HS-5 (cell line): ENCODE results near the gene KDM1B.

ENCODE experiments used
- DNase-seq: peaks from one replicate; pipeline ENCODE4 v3.0.0-alpha.2; 2012; ENCODE audit warnings: low read depth

KDM1B gene

DNA sequence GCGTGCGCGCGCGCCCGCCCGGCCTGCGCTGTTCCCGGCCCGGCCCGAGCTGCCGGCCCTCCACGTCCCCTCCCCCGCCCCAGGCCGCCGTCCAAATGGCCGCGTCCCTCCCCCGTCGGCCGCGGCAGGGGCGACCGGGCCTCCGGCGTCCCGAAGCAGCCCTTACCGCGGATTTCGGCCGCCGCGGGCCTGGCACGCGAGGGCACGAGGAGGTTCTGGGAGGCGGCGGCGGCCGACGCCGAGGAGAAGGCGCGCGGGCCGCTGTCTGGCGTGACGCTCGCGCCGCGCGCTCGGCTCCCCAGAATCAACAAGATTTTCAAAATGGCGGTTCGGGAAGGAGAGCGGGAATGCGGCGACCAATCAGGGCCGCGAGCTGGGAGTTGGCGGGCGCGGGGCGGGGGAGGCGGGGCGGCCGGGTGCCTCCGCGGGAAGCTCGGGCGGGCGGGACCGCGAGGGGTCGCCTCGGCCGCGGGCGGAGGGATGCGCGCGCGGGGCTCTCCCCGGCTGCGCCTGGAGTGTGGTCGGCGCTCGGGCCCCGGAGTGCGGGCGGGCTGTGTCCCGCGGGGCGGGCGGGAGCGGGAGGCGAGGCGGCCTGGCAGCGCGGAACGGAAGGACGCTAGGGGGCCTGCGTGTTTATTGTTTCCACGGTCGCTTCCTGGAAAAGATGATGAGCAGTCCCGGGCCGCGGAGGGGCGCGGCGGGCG lies 109.1 kb downstream of the KDM1B start, which contains the start of gene DEK:
Gene DEK (minus strand): TSS at position 312 of the 704 bp plus-strand sequence. CDS start 543 bp downstream, outside the sequence.
- peak; percentile 56 for DNase-seq

DNA sequence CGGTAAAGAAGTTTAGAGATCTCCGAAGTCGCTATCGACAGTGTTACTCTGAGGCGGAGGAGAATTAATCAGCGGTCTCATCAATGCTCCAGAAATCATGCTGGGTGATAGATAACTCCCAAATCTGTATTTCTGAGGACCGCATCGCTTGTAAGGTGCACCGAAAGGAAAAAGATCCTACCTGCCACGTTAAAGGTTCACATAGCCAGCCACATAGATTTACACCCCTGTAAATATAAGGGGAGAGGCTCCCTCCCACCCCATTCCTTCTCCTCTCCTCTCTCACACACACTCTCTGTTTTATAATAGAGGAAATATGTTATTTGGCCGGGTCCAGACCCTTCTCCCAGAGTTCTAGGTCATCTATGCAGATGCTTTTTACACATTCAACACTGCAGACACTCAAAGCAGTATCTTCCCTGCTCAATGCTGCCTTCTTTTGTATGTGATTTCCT lies 109.7 kb downstream of the KDM1B start:
- DNase-seq, result no peak

DNA sequence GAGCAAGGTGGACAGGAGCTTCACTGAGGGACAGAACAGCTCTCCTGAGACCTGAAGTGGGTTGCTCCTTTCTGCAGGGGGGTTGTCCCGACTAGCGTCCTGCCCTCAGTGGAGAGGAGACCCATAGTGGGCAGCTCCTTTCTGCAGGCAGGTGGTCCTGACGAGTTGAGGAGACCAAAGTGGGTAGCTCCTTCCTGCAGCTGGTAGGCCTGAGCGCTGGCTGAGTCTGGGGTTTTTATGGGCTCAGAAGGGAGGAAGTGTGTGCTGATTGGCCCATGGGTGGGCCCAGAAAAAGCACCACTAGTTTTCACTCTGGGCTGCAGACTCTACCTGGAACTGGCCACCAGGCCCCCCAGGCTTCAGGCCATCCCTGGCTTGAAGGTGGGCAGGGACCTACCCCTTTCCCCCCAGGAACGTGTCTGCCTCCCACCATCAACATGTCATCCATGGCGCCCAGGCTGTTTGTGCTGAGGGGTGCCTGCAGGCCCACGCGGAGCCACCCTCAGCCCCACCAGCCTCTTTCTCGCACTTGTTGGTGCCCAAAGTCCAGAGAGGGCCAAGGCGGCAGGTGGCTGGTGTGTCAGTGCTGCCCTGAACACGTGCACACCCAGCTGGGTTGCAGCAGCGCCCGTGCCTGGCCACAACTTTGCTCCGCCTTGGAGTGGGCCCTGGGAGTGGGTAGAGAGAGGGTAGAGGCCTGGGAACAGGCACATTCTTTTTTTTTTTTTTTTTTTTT lies 110.7 kb downstream of the KDM1B start:
- DNase-seq, result no peak

DNA sequence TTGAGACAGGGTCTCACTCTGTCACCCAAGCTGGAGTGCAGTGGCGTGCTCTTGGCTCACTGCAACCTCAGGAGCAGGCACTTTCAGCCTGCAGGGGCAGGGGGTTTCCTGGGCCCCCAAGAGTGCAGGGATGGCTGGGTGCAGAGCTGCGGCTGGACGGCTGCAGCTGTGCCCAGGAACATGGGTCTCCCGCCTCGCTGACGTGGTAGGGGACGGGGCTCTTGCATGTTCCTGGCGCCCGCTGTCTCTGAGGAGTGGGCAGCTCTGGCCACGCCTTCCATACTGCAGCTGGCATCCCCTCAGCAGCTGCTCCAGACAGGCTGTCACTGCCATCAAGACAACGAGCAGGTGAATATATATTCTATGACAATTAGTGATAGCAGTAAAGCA lies 111.3 kb downstream of the KDM1B start:
- DNase-seq, result no peak

DNA sequence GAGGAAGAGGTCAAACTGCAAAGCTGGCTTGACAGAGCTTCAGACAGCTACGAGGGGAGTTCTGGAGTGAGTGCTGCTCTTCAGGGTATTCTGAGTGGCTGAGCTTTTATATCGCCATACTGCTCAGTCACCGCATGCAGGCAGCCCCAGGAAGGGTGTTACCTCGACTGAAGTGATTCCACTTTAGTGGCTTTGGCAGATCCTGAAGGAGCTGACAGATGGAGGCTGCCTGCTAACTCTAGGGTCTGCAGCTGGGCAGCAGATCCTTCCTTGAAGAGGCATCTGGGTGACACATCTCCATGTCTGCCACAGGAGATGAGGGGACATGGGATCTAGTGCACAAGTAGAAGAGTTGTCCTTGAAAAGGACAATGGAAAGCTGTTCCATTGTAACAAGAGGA lies 112.8 kb downstream of the KDM1B start:
- DNase-seq, result no peak

DNA sequence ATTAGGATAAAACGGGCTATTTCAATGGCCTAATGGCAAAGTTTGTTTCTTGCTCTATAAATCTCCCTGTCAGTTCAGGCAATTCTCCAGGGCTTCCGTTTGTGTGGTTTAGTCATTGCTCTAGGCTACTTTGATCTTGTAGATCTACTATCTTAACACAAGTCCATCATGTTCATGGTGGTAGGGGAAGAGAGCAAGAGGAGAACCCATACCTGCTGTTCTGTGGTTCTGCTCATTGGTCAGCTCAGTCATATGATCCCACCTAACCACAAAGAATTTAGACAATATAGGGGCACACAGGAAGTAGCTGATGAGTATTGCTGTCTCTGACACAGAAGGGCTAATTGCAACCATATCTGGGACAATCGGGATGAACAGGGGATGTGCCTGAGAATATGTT lies 114.0 kb downstream of the KDM1B start:
- no peak for DNase-seq

DNA sequence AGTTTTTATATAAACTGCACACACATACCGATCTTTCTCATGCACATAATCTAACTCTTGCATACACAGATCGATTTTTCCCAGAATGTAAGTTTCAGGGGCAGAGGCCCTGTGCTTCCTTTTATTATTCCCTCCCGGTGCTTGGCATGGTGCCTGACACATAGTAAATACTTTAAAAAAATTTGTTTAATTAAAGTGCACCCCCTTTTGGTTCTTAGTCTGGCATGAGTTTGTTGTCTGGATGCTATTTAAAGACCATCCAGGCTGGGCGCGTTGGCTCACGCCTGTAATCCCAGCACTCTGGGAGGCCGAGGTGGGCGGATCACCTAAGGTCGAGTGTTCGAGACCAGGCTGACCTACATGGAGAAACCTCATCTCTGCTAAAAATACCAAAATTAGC lies 114.5 kb downstream of the KDM1B start:
- DNase-seq, result no peak

DNA sequence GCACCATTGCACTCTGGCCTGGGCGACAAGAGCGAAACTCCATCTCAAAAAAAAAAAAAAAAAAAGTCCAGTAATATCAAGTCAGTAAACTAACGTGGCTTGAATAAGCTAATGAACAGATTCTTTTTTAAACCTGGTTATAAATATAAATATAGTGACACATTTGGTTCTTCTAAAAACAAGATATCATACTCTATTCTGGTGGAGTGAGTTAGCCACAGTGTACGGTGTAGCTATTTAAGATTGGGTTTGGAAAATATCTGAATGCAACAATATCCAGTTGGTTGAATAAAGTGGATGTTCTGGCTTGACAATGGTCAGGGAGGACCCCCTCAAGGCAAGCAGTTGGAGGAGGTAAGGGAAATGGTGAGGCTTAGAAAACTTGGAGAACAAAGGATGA lies 115.0 kb downstream of the KDM1B start:
- DNase-seq, result no peak
